K562 (cell line): ENCODE data around the gene MAL. TPM values are rescaled to one million over a fixed set of nuclear protein-coding genes. Genes with fewer than 3 reads are reported as not detected.

Experiments
- ATAC-seq: fragments of 200-7000 bp; cut with Tn5 transposase; 3 replicates; pipeline ENCODE4 v1.9.1; 2020; ENCODE audit warnings: moderate library complexity
- BruUV-seq: library from RNA; stranded (reverse); fragments of 400-500 nt; replicated peaks from 2 replicates; lab custom pipeline; 2021; lab: Mats Ljungman, UMichigan
- CTCF ChIA-PET: fragments of 300-600 bp; formaldehyde crosslinking; extraction: SDS; loops from one replicate; lab custom pipeline; 2021; ENCODE audit warnings: low intra/inter-chr PET ratio; lab: Yijun Ruan, JAX
- POLR2A ChIA-PET: fragments of 300-600, 350-650 bp; sonication (Branson Sonifier 250); formaldehyde crosslinking; extraction: SDS; loops from one replicate; lab custom pipeline; 2021; ENCODE audit warnings: antibody characterized with exemption, inconsistent platforms; lab: Yijun Ruan, JAX
- DNase-seq, 4 experiments: peaks; one replicate each; pipeline versions ENCODE4 v3.0.0 to v3.0.0-alpha.2; 2011 to 2018; ENCODE audit warnings: low spot score in 3 of 4, mixed read lengths in 3 of 4; ENCODE audit errors: extremely low read depth in 1 of 4
- FAIRE-seq: peaks from 2 replicates; lab custom pipeline; 2011; peaks lifted over from hg19 to GRCh38; lab: Jason Lieb, UNC
- H2AFZ ChIP-seq: 2 replicates; pipeline ENCODE4 v1.6.0; 2011; ENCODE audit warnings: low read depth, low read length, control low read depth, inconsistent platforms
- H3K27ac ChIP-seq: fragments of 200-600 bp; 3 replicates; pipeline ENCODE4 v1.8.0; 2011; ENCODE audit warnings: low read depth, mild to moderate bottlenecking, control low read depth, inconsistent platforms, low read length, moderate library complexity, mixed read lengths; ENCODE audit errors: extremely low read depth
- H3K27me3 ChIP-seq, 2 experiments: fragments of 300-600 bp in 1 of 2; 2 replicates in 1 of 2; 3 replicates in 1 of 2; pipeline versions ENCODE4 v1.6.0 to v1.8.0; 2011; ENCODE audit warnings: inconsistent platforms in 2 of 2, low read length in 2 of 2, mild to moderate bottlenecking in 1 of 2, mixed read lengths in 1 of 2, moderate library complexity in 1 of 2; ENCODE audit not compliant: control insufficient read depth in 2 of 2, insufficient read depth in 2 of 2
- H3K36me3 ChIP-seq: fragments of 300-600 bp; 3 replicates; pipeline ENCODE4 v1.8.0; 2011; ENCODE audit warnings: mild to moderate bottlenecking, low read length, inconsistent platforms; ENCODE audit not compliant: control insufficient read depth, insufficient read depth
- H3K4me1 ChIP-seq, 2 experiments: fragments of 200-600 bp in 1 of 2; replicated peaks in 1 of 2; 2 replicates in 1 of 2; 3 replicates in 1 of 2; pipeline versions ENCODE4 v1.5.1 to v1.8.0; 2011; ENCODE audit warnings: inconsistent platforms in 2 of 2, low read length in 2 of 2, mild to moderate bottlenecking in 1 of 2, mixed read lengths in 1 of 2, moderate library complexity in 1 of 2; ENCODE audit not compliant: control insufficient read depth in 2 of 2, insufficient read depth in 2 of 2
- H3K4me2 ChIP-seq: 2 replicates; pipeline ENCODE4 v1.6.1; 2011; ENCODE audit warnings: low read length, control low read depth, inconsistent platforms, mixed read lengths; ENCODE audit not compliant: insufficient read depth
- H3K4me3 ChIP-seq: fragments of 200-600 bp; sonication (generic), shearing (Covaris generic); 2 replicates; pipeline ENCODE4 v1.5.1; 2016; ENCODE audit warnings: control low read depth, inconsistent platforms
- H3K79me2 ChIP-seq: fragments of 200-600 bp; 3 replicates; pipeline ENCODE4 v1.8.0; 2011; ENCODE audit warnings: low read length, inconsistent platforms; ENCODE audit not compliant: control insufficient read depth, insufficient read depth
- H3K9ac ChIP-seq, 2 experiments: 2 replicates each; pipeline versions ENCODE4 v1.6.0 to v1.6.1; 2011; ENCODE audit warnings: low read depth in 2 of 2, low read length in 2 of 2, control low read depth in 1 of 2, inconsistent platforms in 1 of 2, mild to moderate bottlenecking in 1 of 2, mixed read lengths in 1 of 2; ENCODE audit not compliant: insufficient read depth in 1 of 2
- H3K9me1 ChIP-seq: one replicate; pipeline ENCODE4 v1.6.0; 2011; ENCODE audit warnings: inconsistent platforms, mild to moderate bottlenecking, low read length, moderate library complexity; ENCODE audit not compliant: control insufficient read depth, insufficient read depth
- H3K9me3 ChIP-seq: replicated peaks from 2 replicates; pipeline ENCODE4 v1.5.1; 2011; ENCODE audit warnings: low read depth, low read length, inconsistent platforms; ENCODE audit not compliant: control insufficient read depth, insufficient read depth
- H4K20me1 ChIP-seq: replicated peaks from 2 replicates; pipeline ENCODE4 v1.6.1; 2011; ENCODE audit warnings: low read length, inconsistent platforms, mixed read lengths; ENCODE audit not compliant: control insufficient read depth, insufficient read depth
- BHLHE40 ChIP-seq: IDR thresholded peaks from 2 replicates; pipeline ENCODE4 v1.6.1; 2011; ENCODE audit warnings: low read length, improper control_type of control experiment
- DDX20 ChIP-seq: fragments of 450-650 bp; IDR thresholded peaks from 2 replicates; pipeline ENCODE4 v1.6.1; 2016; ENCODE audit warnings: missing genetic modification characterization, low read depth, mild to moderate bottlenecking, missing compliant biosample characterization, moderate library complexity
- HCFC1 ChIP-seq: IDR thresholded peaks from 2 replicates; pipeline ENCODE4 v1.6.1; 2012; ENCODE audit warnings: low read depth, low read length, improper control_type of control experiment
- PHTF2 ChIP-seq: fragments of 250-450 bp; sonication (Bioruptor Pico); IDR thresholded peaks from 2 replicates; pipeline ENCODE4 v1.5.0; 2021; ENCODE audit warnings: mild to moderate bottlenecking
- SMAD4 ChIP-seq: fragments of 250-450 bp; sonication (Bioruptor Pico); conservative IDR thresholded peaks from 2 replicates; pipeline ENCODE4 v1.8.0; 2021; ENCODE audit warnings: inconsistent platforms, mild to moderate bottlenecking, moderate library complexity
- TRIM28 ChIP-seq: fragments of 450-650 bp; IDR thresholded peaks from 2 replicates; pipeline ENCODE4 v1.6.1; 2017
- ZNF217 ChIP-seq: sonication (generic); formaldehyde crosslinking; IDR thresholded peaks from 2 replicates; pipeline ENCODE4 v1.8.0; 2022; ENCODE audit warnings: mild to moderate bottlenecking, missing genetic modification reagents
- WGBS: fragments of 100-300 bp; shearing (Covaris generic); methylation state at CpG from one replicate; pipeline ENCODE4 v1.1.6; 2016; ENCODE audit warnings: low coverage, mixed read lengths; ENCODE audit not compliant: insufficient coverage; ENCODE audit errors: missing lambda C conversion rate; 5-methylcytosine and 5-hydroxymethylcytosine counted together
- in situ Hi-C: fragments of 300-500 bp; cut with MboI; formaldehyde crosslinking; loops from 4 replicates; pipeline ENCODE4 v1.15.0; 2018; ENCODE audit warnings: inconsistent platforms, mixed read lengths
- intact Hi-C: fragments of 100-400 bp; cut with micrococcal nuclease; formaldehyde crosslinking; loops from 2 replicates; pipeline ENCODE4 v1.14.2; 2022
- polyA plus RNA-seq, 8 experiments: library from polyadenylated mRNA; depleted of rRNA in 4 of 8; stranded (reverse) in 5 of 8; unstranded in 3 of 8; fragments of >200 nt; fragmentation: Nextera tagmentation in 2 of 8; fragmentation: Illumina TruSeq in 1 of 8; extraction: Ambion mirVana in 2 of 8; extraction: Trizol in 1 of 8; gene quantifications; 2 replicates each; pipeline versions ENCODE4 v1.2.1 to v1.2.3, GENCODE V29; 2011 to 2014; ENCODE audit warnings: inconsistent platforms in 1 of 8, missing spikeins in 1 of 8
- total RNA-seq, 7 experiments: library from RNA; depleted of rRNA in 6 of 7; stranded (reverse); fragments of >200 nt in 6 of 7; fragmentation: Illumina TruSeq in 2 of 7; extraction: Trizol in 2 of 7; gene quantifications; 2 replicates each; pipeline versions ENCODE4 v1.2.1 to v1.2.3, GENCODE V29; 2011 to 2021; ENCODE audit warnings: low replicate concordance in 1 of 7
- TF ChIP-seq, protein P1 (sequence below): fragments of 450-650 bp; IDR thresholded peaks from one replicate; pipeline ENCODE4 v1.6.1; 2018; ENCODE audit warnings: mild to moderate bottlenecking, moderate library complexity; ENCODE audit not compliant: partially characterized antibody
- TF ChIP-seq, protein P2 (sequence below): fragments of 450-650 bp; formaldehyde crosslinking; IDR thresholded peaks from 2 replicates; pipeline ENCODE4 v1.4.0; 2020; ENCODE audit warnings: mild to moderate bottlenecking, moderate library complexity
- TF ChIP-seq, protein P3 (sequence below), 2 experiments: fragments of 450-650 bp; IDR thresholded peaks; 2 replicates each; pipeline ENCODE4 v1.6.1; 2018; ENCODE audit warnings: mild to moderate bottlenecking in 2 of 2, low read depth in 1 of 2; ENCODE audit not compliant: partially characterized antibody in 2 of 2
- TF ChIP-seq, protein P4 (sequence below): fragments of 450-650 bp; formaldehyde crosslinking; IDR thresholded peaks from 2 replicates; pipeline ENCODE4 v1.4.0; 2020; ENCODE audit warnings: mild to moderate bottlenecking, moderate library complexity
- TF ChIP-seq, protein P5 (sequence below): sonication (generic); formaldehyde crosslinking; IDR thresholded peaks from 2 replicates; pipeline ENCODE4 v1.8.0; 2022; ENCODE audit warnings: mild to moderate bottlenecking, missing genetic modification reagents

Gene MAL
- total and polyA plus RNA-seq, 9 of the 15 experiments (the other 6 are each of a cell fraction or from before 2014, with no cell fraction given) = not detected

DNA sequence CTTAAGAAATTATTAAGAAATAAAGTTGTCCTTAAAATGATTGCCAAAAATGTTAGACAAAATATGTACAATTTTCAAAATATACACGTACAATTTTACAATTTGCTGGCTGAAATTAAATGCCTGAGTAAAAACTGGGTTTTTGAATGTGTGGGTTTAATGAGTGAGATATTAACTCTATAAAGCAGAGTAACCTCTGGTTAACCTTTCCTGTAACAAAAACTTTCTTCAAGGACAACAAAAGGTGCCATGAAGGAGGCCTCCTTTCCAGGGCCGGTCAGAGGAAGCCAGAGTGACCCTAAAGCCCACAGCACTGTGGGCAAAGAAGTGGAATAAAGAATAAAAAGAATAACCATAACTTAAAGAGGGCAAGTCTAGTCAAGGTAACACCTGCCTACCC lies 16.5 kb upstream of the MAL start (continued):
- TF ChIP-seq, protein P1, sequence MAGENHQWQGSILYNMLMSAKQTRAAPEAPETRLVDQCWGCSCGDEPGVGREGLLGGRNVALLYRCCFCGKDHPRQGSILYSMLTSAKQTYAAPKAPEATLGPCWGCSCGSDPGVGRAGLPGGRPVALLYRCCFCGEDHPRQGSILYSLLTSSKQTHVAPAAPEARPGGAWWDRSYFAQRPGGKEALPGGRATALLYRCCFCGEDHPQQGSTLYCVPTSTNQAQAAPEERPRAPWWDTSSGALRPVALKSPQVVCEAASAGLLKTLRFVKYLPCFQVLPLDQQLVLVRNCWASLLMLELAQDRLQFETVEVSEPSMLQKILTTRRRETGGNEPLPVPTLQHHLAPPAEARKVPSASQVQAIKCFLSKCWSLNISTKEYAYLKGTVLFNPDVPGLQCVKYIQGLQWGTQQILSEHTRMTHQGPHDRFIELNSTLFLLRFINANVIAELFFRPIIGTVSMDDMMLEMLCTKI = no peak
- TF ChIP-seq DDX20 (tag) = no peak
- TF ChIP-seq BHLHE40 = no peak
- no peak for TF ChIP-seq TRIM28

DNA sequence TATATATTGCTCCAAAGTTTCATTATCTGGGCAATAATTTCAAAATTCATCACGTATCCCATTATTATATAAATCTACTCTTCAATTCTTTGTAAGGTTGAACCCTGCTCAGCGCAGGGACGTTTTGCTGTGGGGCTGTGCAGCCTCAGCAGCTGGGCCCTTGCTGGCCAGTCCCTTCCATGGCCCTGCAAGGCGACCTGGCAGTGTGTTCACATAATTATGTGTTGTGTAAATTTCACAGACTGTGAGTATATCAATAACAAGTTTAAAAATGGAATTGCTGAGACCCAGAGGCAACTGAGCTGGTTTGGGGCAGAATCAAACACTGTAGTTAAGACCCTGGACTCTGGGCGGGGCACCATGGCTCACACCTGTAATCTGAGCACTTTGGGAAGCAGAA lies 16.1 kb upstream of the MAL start:
- no peaks in the 10 kb centered on the region for H3K79me2 ChIP-seq
- intact Hi-C loops (no loop called here), in situ Hi-C loops (no loop called here)
- no peaks in the 10 kb centered on the region for H3K9me1 ChIP-seq
- 0% methylated on average over 5 of the region's 5 CpGs for WGBS
- H3K4me2 ChIP-seq = no peak overlapping the region
- FAIRE-seq (no peak), ATAC-seq (no peak), DNase-seq (no peak)
- H3K27me3 ChIP-seq = peaks cover 10 to 57% of the 10 kb centered on the region in 2 experiments; a peak in 4 of 5 replicates
- H2AFZ ChIP-seq = no peak overlapping the region
- H4K20me1 ChIP-seq = no peaks in the 10 kb centered on the region; the same call in 1 of the 2 replicates
- no peaks in the 10 kb centered on the region for H3K36me3 ChIP-seq
- H3K4me3 ChIP-seq = no peak overlapping the region
- H3K27ac ChIP-seq = no peak overlapping the region
- H3K4me1 ChIP-seq = no peaks in the 10 kb centered on the region
- H3K9me3 ChIP-seq = no peaks in the 10 kb centered on the region
- no peak overlapping the region for H3K9ac ChIP-seq
- BruUV-seq = no TSS peak
- POLR2A ChIA-PET = no interaction called here
- CTCF ChIA-PET = no interaction called here
- TF ChIP-seq PHTF2 (CRISPR knock-in tag) (no peak), HCFC1 (no peak), ZNF217 (CRISPR knock-in tag) (no peak), SMAD4 (CRISPR knock-in tag) (no peak)
- TF ChIP-seq, protein P2, sequence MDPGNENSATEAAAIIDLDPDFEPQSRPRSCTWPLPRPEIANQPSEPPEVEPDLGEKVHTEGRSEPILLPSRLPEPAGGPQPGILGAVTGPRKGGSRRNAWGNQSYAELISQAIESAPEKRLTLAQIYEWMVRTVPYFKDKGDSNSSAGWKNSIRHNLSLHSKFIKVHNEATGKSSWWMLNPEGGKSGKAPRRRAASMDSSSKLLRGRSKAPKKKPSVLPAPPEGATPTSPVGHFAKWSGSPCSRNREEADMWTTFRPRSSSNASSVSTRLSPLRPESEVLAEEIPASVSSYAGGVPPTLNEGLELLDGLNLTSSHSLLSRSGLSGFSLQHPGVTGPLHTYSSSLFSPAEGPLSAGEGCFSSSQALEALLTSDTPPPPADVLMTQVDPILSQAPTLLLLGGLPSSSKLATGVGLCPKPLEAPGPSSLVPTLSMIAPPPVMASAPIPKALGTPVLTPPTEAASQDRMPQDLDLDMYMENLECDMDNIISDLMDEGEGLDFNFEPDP (CRISPR knock-in tag) = no peak
- TF ChIP-seq, protein P3, sequence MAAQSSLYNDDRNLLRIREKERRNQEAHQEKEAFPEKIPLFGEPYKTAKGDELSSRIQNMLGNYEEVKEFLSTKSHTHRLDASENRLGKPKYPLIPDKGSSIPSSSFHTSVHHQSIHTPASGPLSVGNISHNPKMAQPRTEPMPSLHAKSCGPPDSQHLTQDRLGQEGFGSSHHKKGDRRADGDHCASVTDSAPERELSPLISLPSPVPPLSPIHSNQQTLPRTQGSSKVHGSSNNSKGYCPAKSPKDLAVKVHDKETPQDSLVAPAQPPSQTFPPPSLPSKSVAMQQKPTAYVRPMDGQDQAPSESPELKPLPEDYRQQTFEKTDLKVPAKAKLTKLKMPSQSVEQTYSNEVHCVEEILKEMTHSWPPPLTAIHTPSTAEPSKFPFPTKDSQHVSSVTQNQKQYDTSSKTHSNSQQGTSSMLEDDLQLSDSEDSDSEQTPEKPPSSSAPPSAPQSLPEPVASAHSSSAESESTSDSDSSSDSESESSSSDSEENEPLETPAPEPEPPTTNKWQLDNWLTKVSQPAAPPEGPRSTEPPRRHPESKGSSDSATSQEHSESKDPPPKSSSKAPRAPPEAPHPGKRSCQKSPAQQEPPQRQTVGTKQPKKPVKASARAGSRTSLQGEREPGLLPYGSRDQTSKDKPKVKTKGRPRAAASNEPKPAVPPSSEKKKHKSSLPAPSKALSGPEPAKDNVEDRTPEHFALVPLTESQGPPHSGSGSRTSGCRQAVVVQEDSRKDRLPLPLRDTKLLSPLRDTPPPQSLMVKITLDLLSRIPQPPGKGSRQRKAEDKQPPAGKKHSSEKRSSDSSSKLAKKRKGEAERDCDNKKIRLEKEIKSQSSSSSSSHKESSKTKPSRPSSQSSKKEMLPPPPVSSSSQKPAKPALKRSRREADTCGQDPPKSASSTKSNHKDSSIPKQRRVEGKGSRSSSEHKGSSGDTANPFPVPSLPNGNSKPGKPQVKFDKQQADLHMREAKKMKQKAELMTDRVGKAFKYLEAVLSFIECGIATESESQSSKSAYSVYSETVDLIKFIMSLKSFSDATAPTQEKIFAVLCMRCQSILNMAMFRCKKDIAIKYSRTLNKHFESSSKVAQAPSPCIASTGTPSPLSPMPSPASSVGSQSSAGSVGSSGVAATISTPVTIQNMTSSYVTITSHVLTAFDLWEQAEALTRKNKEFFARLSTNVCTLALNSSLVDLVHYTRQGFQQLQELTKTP (IDR thresholded peaks at IDR 0.05; ENCODE audit: low read depth in 1 of 2, partially characterized antibody in 2 of 2) = no peak
- TF ChIP-seq, protein P4, sequence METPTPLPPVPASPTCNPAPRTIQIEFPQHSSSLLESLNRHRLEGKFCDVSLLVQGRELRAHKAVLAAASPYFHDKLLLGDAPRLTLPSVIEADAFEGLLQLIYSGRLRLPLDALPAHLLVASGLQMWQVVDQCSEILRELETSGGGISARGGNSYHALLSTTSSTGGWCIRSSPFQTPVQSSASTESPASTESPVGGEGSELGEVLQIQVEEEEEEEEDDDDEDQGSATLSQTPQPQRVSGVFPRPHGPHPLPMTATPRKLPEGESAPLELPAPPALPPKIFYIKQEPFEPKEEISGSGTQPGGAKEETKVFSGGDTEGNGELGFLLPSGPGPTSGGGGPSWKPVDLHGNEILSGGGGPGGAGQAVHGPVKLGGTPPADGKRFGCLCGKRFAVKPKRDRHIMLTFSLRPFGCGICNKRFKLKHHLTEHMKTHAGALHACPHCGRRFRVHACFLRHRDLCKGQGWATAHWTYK = no peak
- TF ChIP-seq, protein P5, sequence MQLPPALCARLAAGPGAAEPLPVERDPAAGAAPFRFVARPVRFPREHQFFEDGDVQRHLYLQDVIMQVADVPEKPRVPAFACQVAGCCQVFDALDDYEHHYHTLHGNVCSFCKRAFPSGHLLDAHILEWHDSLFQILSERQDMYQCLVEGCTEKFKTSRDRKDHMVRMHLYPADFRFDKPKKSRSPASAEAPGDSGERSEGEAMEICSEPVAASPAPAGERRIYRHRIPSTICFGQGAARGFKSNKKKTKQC = no peak
